SK-N-SH treated with all-trans-retinoic acid at 6 μM for 48 hours (cell line): Measurements from ENCODE around the gene TGFBI.

ENCODE experiments used
- CREB5 ChIP-seq: fragments of 250-450 bp; sonication (Bioruptor Pico); IDR thresholded peaks from 2 replicates; pipeline ENCODE4 v1.5.1; 2020; ENCODE audit warnings: low read depth, mild to moderate bottlenecking, moderate library complexity
- CSRNP3 ChIP-seq: fragments of 250-450 bp; sonication (Bioruptor Pico); IDR thresholded peaks from 2 replicates; pipeline ENCODE4 v1.5.1; 2021; ENCODE audit warnings: mild to moderate bottlenecking, moderate library complexity
- TCF4 ChIP-seq: fragments of 250-450 bp; sonication (Bioruptor Pico); IDR thresholded peaks from 2 replicates; pipeline ENCODE4 v1.8.0; 2021; ENCODE audit warnings: mild to moderate bottlenecking, moderate library complexity, borderline replicate concordance
- TOX ChIP-seq: fragments of 250-450 bp; sonication (Bioruptor Pico); IDR thresholded peaks from 2 replicates; pipeline ENCODE4 v1.8.0; 2021; ENCODE audit warnings: mild to moderate bottlenecking, moderate library complexity, borderline replicate concordance
- ZC3H10 ChIP-seq: fragments of 250-450 bp; sonication (Bioruptor Pico); IDR thresholded peaks from 2 replicates; pipeline ENCODE4 v1.5.1; 2021; ENCODE audit warnings: mild to moderate bottlenecking, moderate library complexity
- ZFP3 ChIP-seq: fragments of 250-450 bp; sonication (Bioruptor Pico); IDR thresholded peaks from 2 replicates; pipeline ENCODE4 v1.5.0; 2020; ENCODE audit warnings: mild to moderate bottlenecking, moderate library complexity
- ZNF70 ChIP-seq: fragments of 450-650 bp; formaldehyde crosslinking; IDR thresholded peaks from 2 replicates; pipeline ENCODE4 v1.5.0; 2020; ENCODE audit warnings: mild to moderate bottlenecking, moderate library complexity
- TF ChIP-seq, protein P1 (sequence below): fragments of 250-450 bp; sonication (Bioruptor Pico); IDR thresholded peaks from 2 replicates; pipeline ENCODE4 v1.8.0; 2020; ENCODE audit warnings: mild to moderate bottlenecking, moderate library complexity, borderline replicate concordance
- TF ChIP-seq, protein P2 (sequence below): fragments of 250-450 bp; sonication (Bioruptor Pico); IDR thresholded peaks from 2 replicates; pipeline ENCODE4 v1.5.0; 2020; ENCODE audit warnings: mild to moderate bottlenecking, moderate library complexity

GRCh38 chr5:135978993-135979392 is 49.8 kb upstream of the TGFBI start:
- TF ChIP-seq, protein P1, sequence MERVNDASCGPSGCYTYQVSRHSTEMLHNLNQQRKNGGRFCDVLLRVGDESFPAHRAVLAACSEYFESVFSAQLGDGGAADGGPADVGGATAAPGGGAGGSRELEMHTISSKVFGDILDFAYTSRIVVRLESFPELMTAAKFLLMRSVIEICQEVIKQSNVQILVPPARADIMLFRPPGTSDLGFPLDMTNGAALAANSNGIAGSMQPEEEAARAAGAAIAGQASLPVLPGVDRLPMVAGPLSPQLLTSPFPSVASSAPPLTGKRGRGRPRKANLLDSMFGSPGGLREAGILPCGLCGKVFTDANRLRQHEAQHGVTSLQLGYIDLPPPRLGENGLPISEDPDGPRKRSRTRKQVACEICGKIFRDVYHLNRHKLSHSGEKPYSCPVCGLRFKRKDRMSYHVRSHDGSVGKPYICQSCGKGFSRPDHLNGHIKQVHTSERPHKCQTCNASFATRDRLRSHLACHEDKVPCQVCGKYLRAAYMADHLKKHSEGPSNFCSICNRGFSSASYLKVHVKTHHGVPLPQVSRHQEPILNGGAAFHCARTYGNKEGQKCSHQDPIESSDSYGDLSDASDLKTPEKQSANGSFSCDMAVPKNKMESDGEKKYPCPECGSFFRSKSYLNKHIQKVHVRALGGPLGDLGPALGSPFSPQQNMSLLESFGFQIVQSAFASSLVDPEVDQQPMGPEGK (CRISPR knock-in tag), result no peak
- TF ChIP-seq, protein P2, sequence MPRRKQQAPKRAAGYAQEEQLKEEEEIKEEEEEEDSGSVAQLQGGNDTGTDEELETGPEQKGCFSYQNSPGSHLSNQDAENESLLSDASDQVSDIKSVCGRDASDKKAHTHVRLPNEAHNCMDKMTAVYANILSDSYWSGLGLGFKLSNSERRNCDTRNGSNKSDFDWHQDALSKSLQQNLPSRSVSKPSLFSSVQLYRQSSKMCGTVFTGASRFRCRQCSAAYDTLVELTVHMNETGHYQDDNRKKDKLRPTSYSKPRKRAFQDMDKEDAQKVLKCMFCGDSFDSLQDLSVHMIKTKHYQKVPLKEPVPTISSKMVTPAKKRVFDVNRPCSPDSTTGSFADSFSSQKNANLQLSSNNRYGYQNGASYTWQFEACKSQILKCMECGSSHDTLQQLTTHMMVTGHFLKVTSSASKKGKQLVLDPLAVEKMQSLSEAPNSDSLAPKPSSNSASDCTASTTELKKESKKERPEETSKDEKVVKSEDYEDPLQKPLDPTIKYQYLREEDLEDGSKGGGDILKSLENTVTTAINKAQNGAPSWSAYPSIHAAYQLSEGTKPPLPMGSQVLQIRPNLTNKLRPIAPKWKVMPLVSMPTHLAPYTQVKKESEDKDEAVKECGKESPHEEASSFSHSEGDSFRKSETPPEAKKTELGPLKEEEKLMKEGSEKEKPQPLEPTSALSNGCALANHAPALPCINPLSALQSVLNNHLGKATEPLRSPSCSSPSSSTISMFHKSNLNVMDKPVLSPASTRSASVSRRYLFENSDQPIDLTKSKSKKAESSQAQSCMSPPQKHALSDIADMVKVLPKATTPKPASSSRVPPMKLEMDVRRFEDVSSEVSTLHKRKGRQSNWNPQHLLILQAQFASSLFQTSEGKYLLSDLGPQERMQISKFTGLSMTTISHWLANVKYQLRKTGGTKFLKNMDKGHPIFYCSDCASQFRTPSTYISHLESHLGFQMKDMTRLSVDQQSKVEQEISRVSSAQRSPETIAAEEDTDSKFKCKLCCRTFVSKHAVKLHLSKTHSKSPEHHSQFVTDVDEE, result no peak
- TF ChIP-seq ZNF70 (CRISPR knock-in tag) (no peak), TOX (CRISPR knock-in tag) (no peak), TCF4 (CRISPR knock-in tag) (no peak), CSRNP3 (no peak), CREB5 (CRISPR knock-in tag) (no peak), ZC3H10 (CRISPR knock-in tag) (no peak), ZFP3 (CRISPR knock-in tag) (no peak)
